K562 treated with DMSO at 1 percent for 24 hours (cell line): ENCODE results near the gene GRB7. TPM values are rescaled to one million over a fixed set of nuclear protein-coding genes. Genes with fewer than 3 reads are reported as not detected.

Experiments used
- total RNA-seq: library from RNA; unstranded; fragments of 300-600 nt; gene quantifications from 2 replicates; pipeline ENCODE4 v1.2.3, GENCODE V29; 2022; ENCODE audit warnings: low read depth; ENCODE audit not compliant: insufficient read depth

The GRB7 gene
- total RNA-seq = 8.2 and 10.4 TPM in 2 replicates

DNA sequence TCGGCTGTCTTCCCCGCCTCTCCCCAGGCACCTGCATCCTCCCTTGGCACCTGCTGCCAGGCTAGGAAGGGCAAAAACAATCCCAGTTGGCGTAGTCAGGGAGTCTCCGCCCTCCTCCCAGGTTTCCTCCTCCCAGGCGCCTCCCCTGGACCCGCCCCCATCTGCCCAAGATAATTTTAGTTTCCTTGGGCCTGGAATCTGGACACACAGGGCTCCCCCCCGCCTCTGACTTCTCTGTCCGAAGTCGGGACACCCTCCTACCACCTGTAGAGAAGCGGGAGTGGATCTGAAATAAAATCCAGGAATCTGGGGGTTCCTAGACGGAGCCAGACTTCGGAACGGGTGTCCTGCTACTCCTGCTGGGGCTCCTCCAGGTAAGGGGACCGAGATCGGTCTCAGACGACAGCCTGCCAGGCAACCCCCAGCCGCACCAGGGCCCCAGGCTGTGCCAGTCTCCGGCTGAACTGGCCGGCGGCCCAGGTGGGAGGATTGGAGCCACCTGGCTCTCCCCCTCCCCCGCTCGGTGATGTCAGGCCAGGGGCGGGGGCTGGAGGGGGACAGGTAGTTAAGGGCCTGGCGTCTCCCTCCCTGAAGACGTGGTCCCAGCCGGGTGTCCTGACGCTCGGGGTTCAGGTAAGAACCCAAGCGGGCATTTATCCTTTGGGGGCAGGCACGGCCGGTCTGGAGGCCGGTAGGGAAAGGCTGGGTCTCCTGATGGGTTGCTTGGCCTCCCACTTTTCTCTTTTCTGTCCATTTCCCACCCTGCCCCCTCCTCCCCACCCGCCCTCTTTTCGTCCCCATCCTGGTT lies at the start of gene GRB7:
Gene GRB7 (plus strand): TSS at position 179 of the 808 bp plus-strand sequence. CDS start 4,364 bp downstream, outside the sequence.

DNA sequence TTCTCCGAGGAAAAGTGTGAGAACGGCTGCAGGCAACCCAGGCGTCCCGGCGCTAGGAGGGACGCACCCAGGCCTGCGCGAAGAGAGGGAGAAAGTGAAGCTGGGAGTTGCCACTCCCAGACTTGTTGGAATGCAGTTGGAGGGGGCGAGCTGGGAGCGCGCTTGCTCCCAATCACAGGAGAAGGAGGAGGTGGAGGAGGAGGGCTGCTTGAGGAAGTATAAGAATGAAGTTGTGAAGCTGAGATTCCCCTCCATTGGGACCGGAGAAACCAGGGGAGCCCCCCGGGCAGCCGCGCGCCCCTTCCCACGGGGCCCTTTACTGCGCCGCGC lies 38.0 kb upstream of the GRB7 start, which contains the start of gene ERBB2:
Gene ERBB2 (plus strand): TSS at position 247 of the 330 bp plus-strand sequence. CDS start 175 bp downstream, outside the sequence.

DNA sequence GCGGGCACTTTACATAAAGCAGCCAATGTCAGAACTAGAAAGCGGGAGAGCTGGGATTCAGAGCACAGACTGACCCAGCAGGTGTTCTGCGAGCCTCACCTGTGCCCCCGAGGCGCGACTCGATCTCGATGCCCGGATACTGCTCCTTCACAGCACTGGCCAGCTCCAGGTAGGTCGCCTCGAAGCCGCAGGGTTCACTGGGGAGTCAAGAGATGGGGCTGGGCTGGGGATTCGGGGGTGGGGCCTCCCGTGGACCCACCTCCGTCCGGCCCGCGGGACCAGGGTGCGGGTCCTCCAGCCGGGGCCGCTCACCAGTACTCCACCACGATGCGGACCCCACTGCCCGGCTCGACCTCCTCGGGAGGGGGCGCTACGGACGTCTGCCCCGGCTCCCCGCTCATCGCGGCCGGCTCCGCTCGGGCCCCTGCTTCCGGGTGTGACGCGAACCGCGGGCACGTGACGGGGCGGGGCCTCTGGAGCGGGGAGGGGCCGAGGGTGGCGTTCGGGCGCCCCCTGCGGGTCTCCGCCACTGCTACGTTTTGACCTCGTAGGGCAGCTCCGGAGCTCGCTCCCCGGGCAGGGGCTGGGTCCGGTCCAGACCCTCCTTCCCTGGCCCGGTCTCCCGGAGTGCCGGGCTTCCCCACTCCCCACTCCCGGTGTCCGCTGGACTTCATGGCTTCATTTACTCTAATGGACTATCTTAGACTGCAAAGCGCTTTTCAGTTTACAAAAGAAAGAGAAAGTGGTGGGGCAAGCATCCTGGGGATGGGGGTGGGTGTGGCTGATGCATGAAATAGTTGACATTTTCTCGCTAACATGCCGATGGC lies 7.4 kb upstream of the GRB7 start, which contains the start of gene MIEN1:
Gene MIEN1 (minus strand): TSS at position 438 of the 827 bp plus-strand sequence. CDS start 37 bp downstream, at position 401.

Other genes with a start within 250 kb of the GRB7 start
- gene NEUROD2, start 130.0 kb upstream of the GRB7 start, total RNA-seq = not detected in 2 replicates
- 0.21 TPM in 1 of 2 replicates, not detected in the other for gene PPP1R1B, start 111.0 kb upstream of the GRB7 start, total RNA-seq
- 97.0 and 108 TPM in 2 replicates for gene STARD3, start 100.8 kb upstream of the GRB7 start, total RNA-seq
- 2.6 and 5.7 TPM in 2 replicates for gene TCAP, start 72.6 kb upstream of the GRB7 start, total RNA-seq
- 5.6 and 7.1 TPM in 2 replicates for gene PNMT, start 69.5 kb upstream of the GRB7 start, total RNA-seq
- 9.9 and 13.3 TPM in 2 replicates for gene PGAP3, start 49.9 kb upstream of the GRB7 start, total RNA-seq
- gene ERBB2, start 37.9 kb upstream of the GRB7 start, total RNA-seq = 7.0 and 8.5 TPM in 2 replicates
- gene MIEN1, start 7.4 kb upstream of the GRB7 start, total RNA-seq = 95.9 and 103 TPM in 2 replicates
- 0.05 and 0.24 TPM in 2 replicates for gene IKZF3, start 126.4 kb downstream of the GRB7 start, total RNA-seq
- gene ZPBP2, start 130.3 kb downstream of the GRB7 start, total RNA-seq = not detected in 2 replicates
- 4.0 and 4.1 TPM in 2 replicates for gene GSDMB, start 180.7 kb downstream of the GRB7 start, total RNA-seq
- gene ORMDL3, start 189.7 kb downstream of the GRB7 start, total RNA-seq = 35.1 and 36.0 TPM in 2 replicates
- gene LRRC3C, start 189.8 kb downstream of the GRB7 start, total RNA-seq = not detected in 2 replicates
- gene GSDMA, start 225.1 kb downstream of the GRB7 start, total RNA-seq = not detected in 2 replicates
- 272 and 279 TPM in 2 replicates for gene PSMD3, start 242.9 kb downstream of the GRB7 start, total RNA-seq